Measurements from ENCODE around the gene RELN. TPM values are rescaled to one million over a fixed set of nuclear protein-coding genes. Genes with fewer than 3 reads are reported as not detected.

RELN gene
- total RNA-seq, 1 experiment from 2014 or later, result 0.20 TPM

GRCh38 chr7:103474956-103475355, 514.5 kb downstream of the RELN start:
- peaks cover 69% of the 10 kb centered on the region for H3K27me3 ChIP-seq (ENCODE audit: insufficient read depth, low read length)
- ChIA-PET CTCF (no interaction called here), RAD21 (ENCODE audit: low non-redundant PET in 1 of 2, low total read pairs in 2 of 2, uncharacterized antibody in 2 of 2, unreplicated experiment in 2 of 2) (no interaction called here), POLR2A (no interaction called here)
- DNase-seq (ENCODE audit: low read depth, low spot score) (no peak), ATAC-seq (no peak)
- no peaks in the 10 kb centered on the region for H3K36me3 ChIP-seq (ENCODE audit: control insufficient read depth in 1 of 2, insufficient read depth in 2 of 2, low read length in 2 of 2)
- no peak overlapping the region for H3K4me3 ChIP-seq (replicated peaks in 1 of 2; ENCODE audit: low read depth in 1 of 2, low read length in 2 of 2)
- H4K20me1 ChIP-seq (ENCODE audit: insufficient read depth), result no peaks in the 10 kb centered on the region
- H3K79me2 ChIP-seq (ENCODE audit: insufficient read depth, low read length), result no peaks in the 10 kb centered on the region
- H2AFZ ChIP-seq (ENCODE audit: low read depth, low read length, poor library complexity, severe bottlenecking), result no peak overlapping the region
- TF ChIP-seq CTCF (IDR thresholded peaks at IDR 0.05 in 2 of 3, conservative IDR thresholded peaks at IDR 0.05 in 1 of 3; ENCODE audit: borderline replicate concordance in 1 of 3, insufficient read depth in 1 of 3, low read depth in 2 of 3, low read length in 2 of 3) (no peak), REST (IDR thresholded peaks at IDR 0.05; ENCODE audit: low read depth) (no peak), ATF3 (IDR thresholded peaks at IDR 0.05) (no peak), EGR1 (IDR thresholded peaks at IDR 0.05; ENCODE audit: low read depth) (no peak), POLR2A (IDR thresholded peaks at IDR 0.05; ENCODE audit: borderline replicate concordance, extremely low read depth, insufficient read depth, insufficient read length) (no peak), ZNF274 (IDR thresholded peaks at IDR 0.05; ENCODE audit: low read depth, low read length) (no peak), EZH2 (IDR thresholded peaks at IDR 0.05) (no peak), ZFX (IDR thresholded peaks at IDR 0.05) (no peak)
- no peaks in the 10 kb centered on the region for H3K4me1 ChIP-seq (ENCODE audit: control insufficient read depth in 1 of 2, insufficient read depth in 2 of 2, low read length in 2 of 2)
- H3K9me2 ChIP-seq (ENCODE audit: insufficient read depth), result no peaks in the 10 kb centered on the region
- no peaks in the 10 kb centered on the region for H3K9me3 ChIP-seq (ENCODE audit: control insufficient read depth in 1 of 2, insufficient read depth in 1 of 2, low read depth in 1 of 2, low read length in 2 of 2)
- H3K9ac ChIP-seq (ENCODE audit: low read length), result no peak overlapping the region
- H3K4me2 ChIP-seq (ENCODE audit: low read length), result no peak overlapping the region
- intact Hi-C loops (cut with micrococcal nuclease), result no loop called here
- no TSS peak for BruUV-seq (replicated peaks)
- no peak overlapping the region for H3K27ac ChIP-seq (ENCODE audit: low read depth, low read length)

All from HCT116 (cell line).